ENCODE data around the gene SHB. TPM values are rescaled to one million over a fixed set of nuclear protein-coding genes. Genes with fewer than 3 reads are reported as not detected.

SHB gene
- total RNA-seq, 4 donors from 2014 or later: 27.6 to 42.6 (median 34.5) TPM

DNA sequence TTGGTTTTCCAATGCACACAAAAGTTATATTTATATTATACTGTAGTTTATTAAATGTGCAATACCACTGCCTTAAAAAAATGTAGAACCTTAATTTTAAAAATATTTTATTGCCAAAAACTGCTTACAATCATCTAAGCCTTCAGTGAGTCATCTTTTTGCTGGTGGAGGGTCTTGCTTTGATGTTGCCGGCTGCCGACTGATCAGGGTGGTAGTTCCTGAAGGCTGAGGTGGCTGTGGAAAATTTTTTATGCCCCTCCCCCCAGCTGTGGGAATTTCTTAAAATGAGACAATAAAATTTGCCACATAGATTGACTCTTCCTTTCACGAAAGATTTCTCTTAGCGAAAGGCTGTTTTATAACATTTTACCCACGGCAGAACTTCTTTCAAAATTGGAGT lies 89.2 kb downstream of the SHB start:
- TF ChIP-seq CTCF (IDR thresholded peaks at IDR 0.05) (no peak), POLR2A (IDR thresholded peaks at IDR 0.05) (no peak)
- DNase-seq (ENCODE audit: low spot score in 2 of 2): no peak
- 86 to 91% methylated on average over 5 of the region's 5 CpGs for WGBS, 2 donors
- intact Hi-C loops (cut with DNase I; ENCODE audit: low total_unique reads): no loop called here
- no peak overlapping the region for H3K4me3 ChIP-seq (ENCODE audit: low read depth, poor library complexity, severe bottlenecking)

GRCh38 chr9:37978983-37979382 lies 90.0 kb downstream of the SHB start:
- intact Hi-C loops (cut with DNase I; ENCODE audit: low total_unique reads): no loop called here

GRCh38 chr9:37978481-37978864 lies 90.6 kb downstream of the SHB start:
- 74 to 75% methylated on average over 6 of the region's 6 CpGs for WGBS, 2 donors
- intact Hi-C loops (cut with DNase I; ENCODE audit: low total_unique reads): no loop called here
- no peak for TF ChIP-seq POLR2A (IDR thresholded peaks at IDR 0.05)
- TF ChIP-seq CTCF (IDR thresholded peaks at IDR 0.05): no peak
- DNase-seq (ENCODE audit: low spot score in 2 of 2): no peak
- H3K4me3 ChIP-seq (ENCODE audit: low read depth, poor library complexity, severe bottlenecking): no peak overlapping the region

More at GRCh38 chr9:37978983-37979382, 90.0 kb downstream of the SHB start:
- WGBS, 2 donors: 75 to 85% methylated on average over 3 of the region's 3 CpGs
- DNase-seq (ENCODE audit: low spot score in 2 of 2): no peak
- TF ChIP-seq CTCF (IDR thresholded peaks at IDR 0.05) (no peak), POLR2A (IDR thresholded peaks at IDR 0.05) (no peak)
- no peak overlapping the region for H3K4me3 ChIP-seq (ENCODE audit: low read depth, poor library complexity, severe bottlenecking)

- no peak for TF ChIP-seq CTCF (IDR thresholded peaks at IDR 0.05)
- TF ChIP-seq POLR2A (IDR thresholded peaks at IDR 0.05): no peak
- WGBS, 2 donors: 67 to 73% methylated on average over 5 of the region's 5 CpGs
- DNase-seq (ENCODE audit: low spot score in 2 of 2): no peak
- H3K4me3 ChIP-seq (ENCODE audit: low read depth, poor library complexity, severe bottlenecking): no peak overlapping the region
- intact Hi-C loops (cut with DNase I; ENCODE audit: low total_unique reads): no loop called here
These were observed 91.1 kb downstream of the SHB start for GRCh38 chr9:37977851-37978480.

GRCh38 chr9:37976714-37977477 lies 92.1 kb downstream of the SHB start:
- 38 to 41% methylated on average over 8 of the region's 8 CpGs for WGBS, 2 donors
- intact Hi-C loops (cut with DNase I; ENCODE audit: low total_unique reads): no loop called here
- H3K4me3 ChIP-seq (ENCODE audit: low read depth, poor library complexity, severe bottlenecking): no peak overlapping the region
- DNase-seq (ENCODE audit: low spot score in 2 of 2): no peak
- no peak for TF ChIP-seq CTCF (IDR thresholded peaks at IDR 0.05)
- no peak for TF ChIP-seq POLR2A (IDR thresholded peaks at IDR 0.05)

Measured in lower leg skin (tissue), 4 donors.